Loucy (cell line): Measurements from ENCODE around the gene FASLG.

Experiments used
- EZH2phosphoT487 ChIP-seq: fragments of 200-600 bp; IDR thresholded peaks from 2 replicates; pipeline ENCODE4 v1.6.1; 2018; ENCODE audit warnings: antibody characterized with exemption, mild to moderate bottlenecking, moderate library complexity, borderline replicate concordance
- TF ChIP-seq, protein P1 (sequence below): fragments of 200-600 bp; sonication (generic); conservative IDR thresholded peaks from 2 replicates; pipeline ENCODE4 v1.5.1; 2014; ENCODE audit warnings: mild to moderate bottlenecking, antibody characterized with exemption, low read length

DNA sequence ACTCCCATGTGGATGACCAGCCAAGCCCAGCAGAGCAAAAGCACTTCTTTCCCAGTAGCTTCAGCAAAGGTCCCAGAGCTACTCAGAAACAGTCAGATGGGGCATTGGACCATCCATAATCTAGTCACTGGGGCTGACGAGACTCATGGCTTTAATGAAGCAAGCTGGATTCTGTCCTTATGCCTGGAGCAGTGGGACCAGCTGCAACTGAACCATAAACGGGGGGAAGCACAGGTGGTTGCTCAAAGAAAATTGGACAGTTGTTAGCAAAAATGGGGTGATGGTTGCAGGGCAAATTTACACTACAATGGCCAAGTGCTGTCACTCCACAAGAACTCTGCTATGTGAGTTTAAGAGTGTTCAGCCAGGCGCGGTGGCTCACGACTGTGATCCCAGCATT is 17.4 kb upstream of the FASLG start:
- TF ChIP-seq, protein P1, sequence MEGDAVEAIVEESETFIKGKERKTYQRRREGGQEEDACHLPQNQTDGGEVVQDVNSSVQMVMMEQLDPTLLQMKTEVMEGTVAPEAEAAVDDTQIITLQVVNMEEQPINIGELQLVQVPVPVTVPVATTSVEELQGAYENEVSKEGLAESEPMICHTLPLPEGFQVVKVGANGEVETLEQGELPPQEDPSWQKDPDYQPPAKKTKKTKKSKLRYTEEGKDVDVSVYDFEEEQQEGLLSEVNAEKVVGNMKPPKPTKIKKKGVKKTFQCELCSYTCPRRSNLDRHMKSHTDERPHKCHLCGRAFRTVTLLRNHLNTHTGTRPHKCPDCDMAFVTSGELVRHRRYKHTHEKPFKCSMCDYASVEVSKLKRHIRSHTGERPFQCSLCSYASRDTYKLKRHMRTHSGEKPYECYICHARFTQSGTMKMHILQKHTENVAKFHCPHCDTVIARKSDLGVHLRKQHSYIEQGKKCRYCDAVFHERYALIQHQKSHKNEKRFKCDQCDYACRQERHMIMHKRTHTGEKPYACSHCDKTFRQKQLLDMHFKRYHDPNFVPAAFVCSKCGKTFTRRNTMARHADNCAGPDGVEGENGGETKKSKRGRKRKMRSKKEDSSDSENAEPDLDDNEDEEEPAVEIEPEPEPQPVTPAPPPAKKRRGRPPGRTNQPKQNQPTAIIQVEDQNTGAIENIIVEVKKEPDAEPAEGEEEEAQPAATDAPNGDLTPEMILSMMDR, result no peak
- TF ChIP-seq EZH2phosphoT487, result no peak
